B cell (primary cell): ENCODE data around the gene RNF141.

ENCODE experiments used
- CTCF ChIP-seq: fragments of 200-600 bp; IDR thresholded peaks from one replicate; pipeline ENCODE4 v1.8.0; 2022; ENCODE audit warnings: antibody characterized with exemption, mild to moderate bottlenecking
- EZH2 ChIP-seq: IDR thresholded peaks from 2 replicates; pipeline ENCODE4 v1.6.1; 2012; ENCODE audit warnings: borderline replicate concordance, low read depth, mild to moderate bottlenecking, moderate library complexity, low read length; ENCODE audit not compliant: insufficient read depth, poor library complexity, severe bottlenecking

- TF ChIP-seq EZH2 (no peak), CTCF (no peak)
Observed at GRCh38 chr11:10551290-10551592, 10.3 kb upstream of the RNF141 start.
